ENCODE results near the gene ATP6V0A1. TPM values are rescaled to one million over a fixed set of nuclear protein-coding genes. Genes with fewer than 3 reads are reported as not detected.
A peak's percentile ranks its signal among the peaks of the same experiment; 100 is the strongest.

ATP6V0A1 gene
- total RNA-seq, 2 experiments from 2014 or later, result 10.4 to 14.4 TPM

GRCh38 chr17:42559075-42559474 lies 100.4 kb downstream of the ATP6V0A1 start:
- H3K27me3 Mint-ChIP-seq, result no peaks in the 10 kb centered on the region
- ATAC-seq (ENCODE audit: poor library complexity), result no peak
- H3K27ac Mint-ChIP-seq, result no peak overlapping the region
- no peaks in the 10 kb centered on the region for H3K9me3 ChIP-seq (ENCODE audit: control insufficient read depth in 1 of 2, insufficient read depth in 1 of 2, low read length in 2 of 2)
- H3K27ac ChIP-seq (ENCODE audit: low read depth in 1 of 2, low read length in 2 of 2), result no peak overlapping the region
- no peaks in the 10 kb centered on the region for H3K27me3 ChIP-seq (ENCODE audit: control insufficient read depth in 1 of 2, insufficient read depth in 2 of 2, low read length in 2 of 2)
- H3K4me1 Mint-ChIP-seq (ENCODE audit: low read depth), result peaks cover 37% of the 10 kb centered on the region
- peaks cover 8% of the 10 kb centered on the region for H3K36me3 ChIP-seq (ENCODE audit: insufficient read depth, low read length)
- ChIA-PET CTCF (interaction anchor here (1.8 kb wide), 1 partner anchor 11 kb away, joined by 5 read pairs; no protein-coding TSS in a partner anchor), POLR2A (interaction anchor here (0.8 kb wide), 1 partner anchor 18 kb away, joined by 3 read pairs; no protein-coding TSS in a partner anchor)
- TF ChIP-seq CTCF (IDR thresholded peaks at IDR 0.05), result no peak
- no peak overlapping the region for H3K4me3 Mint-ChIP-seq
- DNase-seq, result no peak
- no peak overlapping the region for H3K4me3 ChIP-seq (ENCODE audit: low read length)
- no peaks in the 10 kb centered on the region for H3K9me3 Mint-ChIP-seq
- H3K4me1 ChIP-seq (ENCODE audit: insufficient read depth, low read length), result peaks cover 43% of the 10 kb centered on the region
- intact Hi-C loops (cut with DNase I, micrococcal nuclease), result no loop called here
- H3K36me3 Mint-ChIP-seq (ENCODE audit: low read depth), result peaks cover 22% of the 10 kb centered on the region

- H3K4me3 ChIP-seq (ENCODE audit: low read length), result no peak overlapping the region
- ChIA-PET CTCF (interaction anchor here (0.6 to 1.8 kb wide), 2 partner anchors 12 to 18 kb away, joined by 3 to 5 read pairs; no protein-coding TSS in a partner anchor), POLR2A (interaction anchor here (0.8 kb wide), 1 partner anchor 19 kb away, joined by 3 read pairs; no protein-coding TSS in a partner anchor)
- ATAC-seq (ENCODE audit: poor library complexity) (no peak), DNase-seq (no peak)
- H3K27me3 Mint-ChIP-seq, result no peaks in the 10 kb centered on the region
- intact Hi-C loops (cut with DNase I, micrococcal nuclease), result no loop called here
- H3K4me3 Mint-ChIP-seq, result peak overlapping the region; percentile 85
- H3K9me3 Mint-ChIP-seq, result no peaks in the 10 kb centered on the region
- peaks cover 20% of the 10 kb centered on the region for H3K36me3 ChIP-seq (ENCODE audit: insufficient read depth, low read length)
- TF ChIP-seq CTCF (IDR thresholded peaks at IDR 0.05), result no peak
- peaks cover 38% of the 10 kb centered on the region for H3K4me1 ChIP-seq (ENCODE audit: insufficient read depth, low read length)
- peaks cover 30% of the 10 kb centered on the region for H3K36me3 Mint-ChIP-seq (ENCODE audit: low read depth)
- no peaks in the 10 kb centered on the region for H3K27me3 ChIP-seq (ENCODE audit: control insufficient read depth in 1 of 2, insufficient read depth in 2 of 2, low read length in 2 of 2)
- H3K9me3 ChIP-seq (ENCODE audit: control insufficient read depth in 1 of 2, insufficient read depth in 1 of 2, low read length in 2 of 2), result no peaks in the 10 kb centered on the region
- H3K4me1 Mint-ChIP-seq (ENCODE audit: low read depth), result peaks cover 28% of the 10 kb centered on the region
- H3K27ac Mint-ChIP-seq, result peak overlapping the region; percentile 58
- no peak overlapping the region for H3K27ac ChIP-seq (ENCODE audit: low read depth in 1 of 2, low read length in 2 of 2)
Measured at GRCh38 chr17:42560246-42560645, 101.6 kb downstream of the ATP6V0A1 start.

GRCh38 chr17:42561897-42562387 lies 103.3 kb downstream of the ATP6V0A1 start, which contains the start of gene COASY:
Gene COASY (plus strand): TSS chr17:42562148. CDS start chr17:42562623, 475 bp downstream.
- POLR2A ChIA-PET, result interaction anchor here (0.9 to 1.0 kb wide), 2 partner anchors 15 to 17 kb away, joined by 3 to 5 read pairs; partner anchors contain the start of gene PSMC3IP
- Mint-ChIP-seq H3K4me3 (peak within 1 kb of the TSS; percentile 90), H3K27me3 (no peaks in the 10 kb centered on the region), H3K4me1 (ENCODE audit: low read depth) (peaks cover 31% of the 10 kb centered on the region), H3K27ac (peak within 1 kb of the TSS; percentile 96), H3K36me3 (ENCODE audit: low read depth) (peaks cover 40% of the 10 kb centered on the region), H3K9me3 (no peaks in the 10 kb centered on the region)
- no peaks in the 10 kb centered on the region for H3K27me3 ChIP-seq (ENCODE audit: control insufficient read depth in 1 of 2, insufficient read depth in 2 of 2, low read length in 2 of 2)
- H3K4me3 ChIP-seq (ENCODE audit: low read length), result peak within 1 kb of the TSS; percentile 78
- H3K36me3 ChIP-seq (ENCODE audit: insufficient read depth, low read length), result peaks cover 32% of the 10 kb centered on the region
- CTCF ChIA-PET, result no interaction called here
- ATAC-seq (ENCODE audit: poor library complexity), result peak; percentile 69
- TF ChIP-seq CTCF (IDR thresholded peaks at IDR 0.05), result no peak
- DNase-seq, result peak; percentile 82 to 96 (median 88)
- no peaks in the 10 kb centered on the region for H3K9me3 ChIP-seq (ENCODE audit: control insufficient read depth in 1 of 2, insufficient read depth in 1 of 2, low read length in 2 of 2)
- intact Hi-C loops (cut with DNase I, micrococcal nuclease), result loop anchor here in 1 of 2 experiments (2.0 kb wide), 1 partner anchor 25 kb away; the partner anchor contains the start of gene NAGLU
- H3K4me1 ChIP-seq (ENCODE audit: insufficient read depth, low read length), result peaks cover 45% of the 10 kb centered on the region
- H3K27ac ChIP-seq (ENCODE audit: low read depth in 1 of 2, low read length in 2 of 2), result peak within 1 kb of the TSS; percentile 54
